ENCODE results near the gene CYP27C1.

CYP27C1 gene

DNA sequence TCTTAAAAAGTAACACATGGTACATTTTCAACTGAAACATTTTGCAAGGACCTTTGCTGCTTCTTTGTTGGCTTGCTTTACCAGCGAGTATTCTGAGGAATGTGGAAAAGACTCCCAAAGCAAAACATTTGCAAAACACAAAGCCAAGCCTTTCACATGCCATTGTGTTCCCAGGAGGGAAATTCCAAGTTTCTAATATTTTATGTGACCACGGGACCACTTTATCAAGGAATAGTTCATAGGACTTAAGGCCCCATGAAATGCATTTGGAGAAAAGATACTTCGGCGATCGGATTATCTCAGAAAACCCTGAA is 26.2 kb downstream of the CYP27C1 start:
- no peak for DNase-seq
- WGBS (ENCODE audit: insufficient coverage), result 83% methylated on average over 2 of the region's 5 CpGs
- peaks cover 0 to 4% (median 1%) of the 10 kb centered on the region in 4 experiments for H3K4me1 ChIP-seq (ENCODE audit: control extremely low read depth in 1 of 4, control insufficient read depth in 4 of 4, insufficient read depth in 4 of 4, low read length in 3 of 4)
- H3K27ac ChIP-seq (ENCODE audit: insufficient read depth in 1 of 2, low read depth in 1 of 2, low read length in 2 of 2, poor library complexity in 1 of 2, severe bottlenecking in 2 of 2), result no peak overlapping the region
- H3K36me3 ChIP-seq (ENCODE audit: control insufficient read depth in 4 of 4, insufficient read depth in 4 of 4, low read length in 3 of 4), result no peaks in the 10 kb centered on the region
- no peak overlapping the region for H3K4me3 ChIP-seq (ENCODE audit: control insufficient read depth in 1 of 7, extremely low read depth in 1 of 7, insufficient read depth in 4 of 7, low read depth in 2 of 7, low read length in 6 of 7)
- peaks cover 0 to 5% (median 0%) of the 10 kb centered on the region in 5 experiments for H3K9me3 ChIP-seq (ENCODE audit: control extremely low read depth in 1 of 5, control insufficient read depth in 4 of 5, insufficient read depth in 2 of 5, low read depth in 1 of 5, low read length in 4 of 5)
- no peaks in the 10 kb centered on the region for H3K27me3 ChIP-seq (replicated peaks in 2 of 5; ENCODE audit: control insufficient read depth in 4 of 5, insufficient read depth in 5 of 5, low read length in 4 of 5)
- POLR2A ChIA-PET, result no interaction called here
- CTCF ChIA-PET, result no interaction called here

DNA sequence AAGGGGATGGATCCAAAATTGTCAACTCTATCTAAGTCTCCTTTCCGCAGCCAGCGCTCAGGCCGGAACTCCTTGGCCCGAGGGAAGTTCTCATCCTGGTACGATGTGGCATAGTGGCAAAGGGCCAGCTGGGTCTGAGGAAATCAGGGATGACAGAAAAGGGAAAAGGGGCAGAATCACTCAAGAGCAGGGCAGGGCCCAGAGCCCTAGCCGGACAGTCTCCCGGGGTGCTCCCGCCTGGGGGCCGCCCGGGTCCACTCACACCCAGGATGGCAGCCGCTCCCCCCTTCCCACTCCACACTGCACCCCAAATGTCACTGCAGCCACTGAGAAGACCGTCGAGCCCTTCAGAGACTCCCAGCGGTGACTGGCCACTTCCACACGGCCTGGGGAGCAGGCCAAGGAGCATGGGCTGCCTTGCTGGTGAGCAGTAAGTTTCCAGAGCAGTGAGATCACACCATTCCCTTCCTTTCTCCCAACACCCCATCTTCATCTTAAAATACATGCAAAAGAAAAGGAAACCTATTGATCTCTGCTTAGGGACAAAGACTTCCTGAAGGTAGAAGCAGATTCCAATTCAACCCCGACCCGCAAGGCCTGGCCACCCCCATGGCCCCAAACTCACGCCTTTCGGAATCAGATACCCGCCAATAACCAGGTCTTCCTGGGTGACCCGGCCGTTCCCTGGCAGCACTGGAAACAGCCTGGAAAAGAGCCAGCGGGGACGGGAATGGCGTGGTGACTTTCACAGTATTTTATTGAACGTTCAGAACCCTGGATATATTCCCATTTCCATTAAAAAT is 26.7 kb downstream of the CYP27C1 start:
- no peaks in the 10 kb centered on the region for H3K36me3 ChIP-seq (ENCODE audit: control insufficient read depth in 4 of 4, insufficient read depth in 4 of 4, low read length in 3 of 4)
- peaks cover 0 to 5% (median 0%) of the 10 kb centered on the region in 5 experiments for H3K9me3 ChIP-seq (ENCODE audit: control extremely low read depth in 1 of 5, control insufficient read depth in 4 of 5, insufficient read depth in 2 of 5, low read depth in 1 of 5, low read length in 4 of 5)
- H3K27ac ChIP-seq (ENCODE audit: insufficient read depth in 1 of 2, low read depth in 1 of 2, low read length in 2 of 2, poor library complexity in 1 of 2, severe bottlenecking in 2 of 2), result no peak overlapping the region
- peaks cover 0 to 4% (median 1%) of the 10 kb centered on the region in 4 experiments for H3K4me1 ChIP-seq (ENCODE audit: control extremely low read depth in 1 of 4, control insufficient read depth in 4 of 4, insufficient read depth in 4 of 4, low read length in 3 of 4)
- H3K4me3 ChIP-seq (ENCODE audit: control insufficient read depth in 1 of 7, extremely low read depth in 1 of 7, insufficient read depth in 4 of 7, low read depth in 2 of 7, low read length in 6 of 7), result no peak overlapping the region
- DNase-seq, result no peak
- ChIA-PET CTCF (no interaction called here), POLR2A (no interaction called here)
- WGBS (ENCODE audit: insufficient coverage), result 96% methylated on average over 17 of the region's 26 CpGs
- H3K27me3 ChIP-seq (replicated peaks in 2 of 5; ENCODE audit: control insufficient read depth in 4 of 5, insufficient read depth in 5 of 5, low read length in 4 of 5), result no peaks in the 10 kb centered on the region

DNA sequence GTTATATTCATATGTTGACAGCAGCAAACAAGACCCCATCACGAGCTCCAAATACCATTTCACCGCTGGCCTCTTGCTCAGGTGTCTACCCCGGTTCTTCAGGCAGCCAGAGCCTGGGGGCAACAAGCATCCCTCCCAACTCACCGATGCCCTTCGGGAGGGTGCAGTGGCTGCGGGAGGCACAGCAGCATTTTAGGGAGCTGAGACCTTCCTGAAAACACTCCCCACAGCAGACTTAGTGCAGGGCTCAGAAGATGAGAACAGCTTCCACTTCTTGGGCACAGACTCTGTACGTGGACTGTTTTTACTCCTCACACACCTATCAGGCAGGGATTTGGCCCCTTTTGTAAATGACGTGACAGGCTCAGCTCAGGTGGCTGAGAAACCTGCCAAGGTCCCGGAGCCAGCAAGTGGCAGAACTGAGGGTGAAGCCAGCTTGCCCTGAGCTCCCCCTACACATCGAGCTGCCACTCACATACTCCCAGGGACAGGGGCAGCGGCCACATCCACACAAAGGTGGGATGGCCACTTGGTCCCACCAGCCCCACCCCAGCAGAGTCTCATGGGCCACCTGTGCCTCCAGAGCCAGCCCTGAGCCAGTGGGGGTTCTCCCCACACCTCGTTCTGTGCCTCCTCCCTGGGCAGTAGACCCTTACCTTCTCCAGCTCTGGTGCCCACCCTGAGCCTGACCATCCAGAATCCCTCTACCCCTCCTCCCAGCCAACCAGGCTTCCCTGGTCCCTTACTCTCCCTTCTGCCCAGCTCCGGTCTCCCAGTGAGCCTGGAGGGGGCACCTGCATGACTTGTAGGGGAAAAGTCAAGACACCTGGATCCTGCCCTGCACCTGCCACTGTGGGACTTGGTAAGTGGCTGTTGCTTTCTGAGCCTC is 28.5 kb downstream of the CYP27C1 start:
- H3K27me3 ChIP-seq (replicated peaks in 2 of 5; ENCODE audit: control insufficient read depth in 4 of 5, insufficient read depth in 5 of 5, low read length in 4 of 5), result no peaks in the 10 kb centered on the region
- CTCF ChIA-PET, result interaction anchor here (0.5 kb wide), 1 partner anchor 735 kb away, joined by 3 read pairs; no protein-coding TSS in a partner anchor
- DNase-seq, result no peak
- peaks cover 0 to 6% (median 3%) of the 10 kb centered on the region in 4 experiments for H3K4me1 ChIP-seq (ENCODE audit: control extremely low read depth in 1 of 4, control insufficient read depth in 4 of 4, insufficient read depth in 4 of 4, low read length in 3 of 4)
- 96% methylated on average over 9 of the region's 13 CpGs for WGBS (ENCODE audit: insufficient coverage)
- no peak overlapping the region for H3K4me3 ChIP-seq (ENCODE audit: control insufficient read depth in 1 of 7, extremely low read depth in 1 of 7, insufficient read depth in 4 of 7, low read depth in 2 of 7, low read length in 6 of 7)
- H3K9me3 ChIP-seq (ENCODE audit: control extremely low read depth in 1 of 5, control insufficient read depth in 4 of 5, insufficient read depth in 2 of 5, low read depth in 1 of 5, low read length in 4 of 5), result peaks cover 0 to 2% (median 0%) of the 10 kb centered on the region in 5 experiments
- no peaks in the 10 kb centered on the region for H3K36me3 ChIP-seq (ENCODE audit: control insufficient read depth in 4 of 4, insufficient read depth in 4 of 4, low read length in 3 of 4)
- H3K27ac ChIP-seq (ENCODE audit: insufficient read depth in 1 of 2, low read depth in 1 of 2, low read length in 2 of 2, poor library complexity in 1 of 2, severe bottlenecking in 2 of 2), result no peak overlapping the region
- POLR2A ChIA-PET, result no interaction called here

DNA sequence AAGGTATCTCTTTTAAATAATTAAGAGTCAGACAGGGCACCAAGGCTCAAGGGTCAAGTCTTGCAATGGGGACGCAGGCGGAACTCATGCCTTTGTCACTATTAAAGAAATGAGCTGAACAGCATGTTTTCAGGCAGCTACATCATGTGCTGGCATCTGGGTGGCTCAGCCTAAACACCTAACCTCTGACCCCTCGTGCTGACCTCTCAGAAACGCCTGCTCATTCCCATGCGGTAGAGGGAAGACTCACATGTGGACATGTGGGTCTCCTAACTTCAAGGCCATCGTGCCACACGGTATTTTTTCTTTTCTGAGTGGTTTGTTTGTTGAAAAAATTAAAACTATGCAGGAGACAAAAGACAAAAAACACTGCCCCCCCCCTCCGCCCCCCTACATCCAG is 31.3 kb downstream of the CYP27C1 start:
- Histone ChIP-seq H3K27ac (ENCODE audit: insufficient read depth in 1 of 2, low read depth in 1 of 2, low read length in 2 of 2, poor library complexity in 1 of 2, severe bottlenecking in 2 of 2) (no peak overlapping the region), H3K36me3 (ENCODE audit: control insufficient read depth in 4 of 4, insufficient read depth in 4 of 4, low read length in 3 of 4) (no peaks in the 10 kb centered on the region), H3K27me3 (replicated peaks in 2 of 5; ENCODE audit: control insufficient read depth in 4 of 5, insufficient read depth in 5 of 5, low read length in 4 of 5) (no peaks in the 10 kb centered on the region), H3K4me3 (ENCODE audit: control insufficient read depth in 1 of 7, extremely low read depth in 1 of 7, insufficient read depth in 4 of 7, low read depth in 2 of 7, low read length in 6 of 7) (no peak overlapping the region), H3K4me1 (ENCODE audit: control extremely low read depth in 1 of 4, control insufficient read depth in 4 of 4, insufficient read depth in 4 of 4, low read length in 3 of 4) (peaks cover 6 to 28% (median 16%) of the 10 kb centered on the region in 4 experiments), H3K9me3 (ENCODE audit: control extremely low read depth in 1 of 5, control insufficient read depth in 4 of 5, insufficient read depth in 2 of 5, low read depth in 1 of 5, low read length in 4 of 5) (peaks cover 0 to 2% (median 0%) of the 10 kb centered on the region in 5 experiments)
- WGBS (ENCODE audit: insufficient coverage), result 100% methylated on average over 5 of the region's 8 CpGs
- ChIA-PET CTCF (no interaction called here), POLR2A (no interaction called here)
- DNase-seq, result no peak

DNA sequence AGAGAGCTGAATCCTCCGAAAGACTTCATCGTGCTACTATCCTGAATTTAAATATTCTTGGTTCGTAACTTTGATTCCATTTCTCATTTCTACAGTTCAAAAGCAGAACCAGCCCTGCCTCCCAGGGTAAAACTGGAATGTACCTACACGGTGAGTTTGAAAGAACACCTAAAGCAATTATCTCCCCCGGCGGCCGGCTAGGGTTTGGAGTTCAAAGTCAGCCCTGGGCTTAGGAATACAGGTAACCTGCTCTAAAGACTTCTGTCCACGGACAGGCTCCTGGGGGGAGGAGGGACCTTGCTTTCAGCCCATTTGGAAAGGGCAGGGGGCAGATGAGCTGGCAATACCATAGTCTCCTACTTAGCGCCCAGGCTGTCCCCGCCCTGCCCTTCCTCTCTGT is 32.3 kb downstream of the CYP27C1 start:
- CTCF ChIA-PET, result no interaction called here
- peak overlapping the region in 1 of 7 experiments; percentile 20 for H3K4me3 ChIP-seq (ENCODE audit: control insufficient read depth in 1 of 7, extremely low read depth in 1 of 7, insufficient read depth in 4 of 7, low read depth in 2 of 7, low read length in 6 of 7)
- POLR2A ChIA-PET, result no interaction called here
- no peak overlapping the region for H3K27ac ChIP-seq (ENCODE audit: insufficient read depth in 1 of 2, low read depth in 1 of 2, low read length in 2 of 2, poor library complexity in 1 of 2, severe bottlenecking in 2 of 2)
- H3K36me3 ChIP-seq (ENCODE audit: control insufficient read depth in 4 of 4, insufficient read depth in 4 of 4, low read length in 3 of 4), result no peaks in the 10 kb centered on the region
- H3K4me1 ChIP-seq (ENCODE audit: control extremely low read depth in 1 of 4, control insufficient read depth in 4 of 4, insufficient read depth in 4 of 4, low read length in 3 of 4), result peaks cover 6 to 38% (median 26%) of the 10 kb centered on the region in 4 experiments
- no peak for DNase-seq
- peaks cover 0 to 2% (median 0%) of the 10 kb centered on the region in 5 experiments for H3K9me3 ChIP-seq (ENCODE audit: control extremely low read depth in 1 of 5, control insufficient read depth in 4 of 5, insufficient read depth in 2 of 5, low read depth in 1 of 5, low read length in 4 of 5)
- 68% methylated on average over 7 of the region's 10 CpGs for WGBS (ENCODE audit: insufficient coverage)
- H3K27me3 ChIP-seq (replicated peaks in 2 of 5; ENCODE audit: control insufficient read depth in 4 of 5, insufficient read depth in 5 of 5, low read length in 4 of 5), result no peaks in the 10 kb centered on the region

DNA sequence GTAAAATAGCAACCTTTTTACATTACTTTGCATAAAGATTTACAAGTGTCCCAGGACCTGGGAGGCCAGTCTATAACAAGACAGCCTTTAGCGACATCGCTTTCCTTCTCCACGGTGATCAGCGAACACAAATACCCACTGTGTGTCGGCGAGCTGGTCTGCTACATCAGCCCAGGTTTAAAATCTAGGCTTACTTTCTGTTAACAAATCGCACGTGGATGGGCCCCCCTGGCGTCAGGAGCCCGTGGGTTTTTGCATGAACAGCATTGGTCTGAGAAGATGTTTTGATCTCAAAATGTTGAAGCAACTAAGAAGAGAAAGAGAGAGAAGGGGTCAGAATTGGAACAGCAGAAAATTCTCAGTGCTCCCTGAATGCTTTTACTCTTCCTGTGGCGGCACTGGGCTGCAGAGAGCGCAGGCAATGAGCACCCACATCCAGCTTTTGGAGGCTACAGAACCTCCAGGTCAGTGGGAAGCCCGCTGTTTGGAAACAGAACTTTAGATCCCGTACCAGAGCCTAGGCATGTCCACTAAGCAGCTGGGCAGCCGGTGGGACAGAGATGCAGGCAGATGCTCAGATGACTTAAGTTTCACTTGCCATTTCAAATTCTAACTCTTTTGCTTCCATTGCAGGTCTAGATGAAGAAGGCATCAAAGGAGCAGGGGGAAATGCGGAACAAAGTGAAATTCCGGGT is 32.9 kb downstream of the CYP27C1 start:
- DNase-seq, result no peak
- 96% methylated on average over 16 of the region's 17 CpGs for WGBS (ENCODE audit: insufficient coverage)
- H3K4me3 ChIP-seq (ENCODE audit: control insufficient read depth in 1 of 7, extremely low read depth in 1 of 7, insufficient read depth in 4 of 7, low read depth in 2 of 7, low read length in 6 of 7), result peak overlapping the region in 1 of 7 experiments; percentile 20
- no peaks in the 10 kb centered on the region for H3K27me3 ChIP-seq (replicated peaks in 2 of 5; ENCODE audit: control insufficient read depth in 4 of 5, insufficient read depth in 5 of 5, low read length in 4 of 5)
- no peaks in the 10 kb centered on the region for H3K36me3 ChIP-seq (ENCODE audit: control insufficient read depth in 4 of 4, insufficient read depth in 4 of 4, low read length in 3 of 4)
- H3K4me1 ChIP-seq (ENCODE audit: control extremely low read depth in 1 of 4, control insufficient read depth in 4 of 4, insufficient read depth in 4 of 4, low read length in 3 of 4), result peaks cover 6 to 44% (median 30%) of the 10 kb centered on the region in 4 experiments
- H3K9me3 ChIP-seq (ENCODE audit: control extremely low read depth in 1 of 5, control insufficient read depth in 4 of 5, insufficient read depth in 2 of 5, low read depth in 1 of 5, low read length in 4 of 5), result peaks cover 0 to 2% (median 0%) of the 10 kb centered on the region in 5 experiments
- ChIA-PET POLR2A (no interaction called here), CTCF (no interaction called here)
- no peak overlapping the region for H3K27ac ChIP-seq (ENCODE audit: insufficient read depth in 1 of 2, low read depth in 1 of 2, low read length in 2 of 2, poor library complexity in 1 of 2, severe bottlenecking in 2 of 2)
